Psoas muscle (tissue), 8 donors: ENCODE measurements around the gene CHST11. TPM values are rescaled to one million over a fixed set of nuclear protein-coding genes. Genes with fewer than 3 reads are reported as not detected.
"Not testable (repeated sequence)": the region's sequence is repeated elsewhere in the genome, so short reads cannot be mapped to it uniquely, and the experiment has no call there.

Experiments used
- ATAC-seq, 4 donors: fragments of 200-7000 bp; cut with Tn5 transposase; one replicate each; pipeline ENCODE4 v1.9.1; 2020; ENCODE audit warnings: moderate library complexity in 3 of 4, mild to moderate bottlenecking in 2 of 4
- DNase-seq, 2 donors: peaks; one replicate each; pipeline ENCODE4 v3.0.0-alpha.2; 2020
- H3K27ac ChIP-seq: fragments of 200-600 bp; one replicate; pipeline ENCODE4 v1.8.0; 2022
- H3K27me3 ChIP-seq, 3 donors: fragments of 200-600 bp in 1 of 3; one replicate each; pipeline versions ENCODE4 v1.6.1 to v1.8.0; 2013 to 2022; ENCODE audit warnings: low read length in 2 of 3, mild to moderate bottlenecking in 2 of 3, moderate library complexity in 1 of 3; ENCODE audit not compliant: insufficient read depth in 3 of 3
- H3K36me3 ChIP-seq, 2 donors: fragments of 200-600 bp in 1 of 2; one replicate each; pipeline versions ENCODE4 v1.6.1 to v1.8.0; 2013 to 2022; ENCODE audit warnings: low read depth in 1 of 2, mild to moderate bottlenecking in 1 of 2, moderate library complexity in 1 of 2; ENCODE audit not compliant: insufficient read depth in 1 of 2
- H3K4me1 ChIP-seq: fragments of 200-600 bp; one replicate; pipeline ENCODE4 v1.8.0; 2022
- H3K4me3 ChIP-seq: fragments of 200-600 bp; one replicate; pipeline ENCODE4 v1.8.0; 2022; ENCODE audit warnings: mild to moderate bottlenecking
- H3K9me3 ChIP-seq: fragments of 200-600 bp; one replicate; pipeline ENCODE4 v1.8.0; 2022
- CTCF ChIP-seq: fragments of 200-600 bp; IDR thresholded peaks from one replicate; pipeline ENCODE4 v1.8.0; 2022; ENCODE audit warnings: antibody characterized with exemption
- WGBS, 3 donors: extraction: QIAGEN DNeasy Blood & Tissue Kit; methylation state at CpG; one replicate each; pipeline versions ENCODE4 v1.1.6 to v1.1.7; 2013; 5-methylcytosine and 5-hydroxymethylcytosine counted together
- intact Hi-C, 2 donors: fragments of 100-400 bp; cut with DNase I; formaldehyde crosslinking; loops; one replicate each; pipeline versions ENCODE4 v1.11.0 to v1.14.2; 2022
- polyA plus RNA-seq, 3 donors: library from polyadenylated mRNA; stranded (reverse); fragments of 200-250 nt; gene quantifications; one replicate each; pipeline ENCODE4 v1.2.3, GENCODE V29; 2013
- total RNA-seq, 4 donors: library from RNA; stranded (reverse); fragmentation: NEBNext Ultra II Directional in 2 of 4; extraction: Animal tissue kit (Norgen Biotek cat#: 25700) in 2 of 4; gene quantifications; one replicate each; pipeline versions ENCODE4 v1.2.1 to v1.2.4, GENCODE V29; 2021 to 2023
- donor health status: healthy with polysubstance abuse.
- donor health status: DM: no; HTN: no; CAD: no; lungs with moderate emphysema.
- donor health status: Bipolar disorder and iron deficiency.
- donor health status: healthy.
- donor health status: DM: yes; HTN: yes; CAD: no.
- donor health status: DM: no; HTN: no; CAD: no.
- donor health status: DM: no; HTN: no; CAD: no.
- donor health status: DM: yes; HTN: yes; CAD: no.

CHST11 gene
- total and polyA plus RNA-seq, 7 donors = 0.52 to 1.6 (median 1.0) TPM

GRCh38 chr12:104568935-104569334 lies 112.2 kb downstream of the CHST11 start:
- no peaks in the 10 kb centered on the region for H3K27me3 ChIP-seq
- DNase-seq (no peak), ATAC-seq (no peak)
- no peaks in the 10 kb centered on the region for H3K36me3 ChIP-seq
- H3K4me1 ChIP-seq = no peaks in the 10 kb centered on the region
- H3K27ac ChIP-seq = no peak overlapping the region
- TF ChIP-seq CTCF = no peak
- intact Hi-C loops = no loop called here
- H3K9me3 ChIP-seq = no peaks in the 10 kb centered on the region
- 79 to 89% (median 85%) methylated on average over 4 of the region's 4 CpGs for WGBS, 3 donors
- H3K4me3 ChIP-seq = no peak overlapping the region

GRCh38 chr12:104569346-104570173 lies 112.8 kb downstream of the CHST11 start:
- Histone ChIP-seq H3K27me3 (no peaks in the 10 kb centered on the region), H3K9me3 (no peaks in the 10 kb centered on the region), H3K4me1 (no peaks in the 10 kb centered on the region), H3K27ac (no peak overlapping the region), H3K36me3 (no peaks in the 10 kb centered on the region), H3K4me3 (no peak overlapping the region)
- TF ChIP-seq CTCF = no peak
- intact Hi-C loops = no loop called here
- ATAC-seq (no peak), DNase-seq (no peak)
- WGBS, 3 donors = 62 to 77% (median 69%) methylated on average over 8 of the region's 8 CpGs

- no peaks in the 10 kb centered on the region for H3K9me3 ChIP-seq
- no peaks in the 10 kb centered on the region for H3K4me1 ChIP-seq
- no peak overlapping the region for H3K4me3 ChIP-seq
- DNase-seq (no peak), ATAC-seq (no peak)
- WGBS, 3 donors = 74 to 76% (median 76%) methylated on average over 12 of the region's 12 CpGs
- no peaks in the 10 kb centered on the region for H3K27me3 ChIP-seq
- TF ChIP-seq CTCF = no peak
- intact Hi-C loops = no loop called here
- no peak overlapping the region for H3K27ac ChIP-seq
- H3K36me3 ChIP-seq = no peaks in the 10 kb centered on the region
Measured at GRCh38 chr12:104570174-104570907, 113.6 kb downstream of the CHST11 start.

- ATAC-seq = no peak
- no peak overlapping the region for H3K27ac ChIP-seq
- 89 to 97% (median 89%) methylated on average over 8 of the region's 8 CpGs for WGBS, 3 donors
- DNase-seq = no peak
- H3K9me3 ChIP-seq = no peaks in the 10 kb centered on the region
- no peaks in the 10 kb centered on the region for H3K36me3 ChIP-seq
- no peak for TF ChIP-seq CTCF
- H3K27me3 ChIP-seq = no peaks in the 10 kb centered on the region
- H3K4me3 ChIP-seq = no peak overlapping the region
- intact Hi-C loops = no loop called here
- no peaks in the 10 kb centered on the region for H3K4me1 ChIP-seq
Measured at GRCh38 chr12:104571328-104571727, 114.6 kb downstream of the CHST11 start.

- H3K36me3 ChIP-seq, ATAC-seq, H3K27ac ChIP-seq, DNase-seq, H3K4me3 ChIP-seq, H3K9me3 ChIP-seq, H3K27me3 ChIP-seq, H3K4me1 ChIP-seq, intact Hi-C loops: not testable (repeated sequence)
- 93 to 100% (median 97%) methylated on average over 1 of the region's 3 CpGs for WGBS, 3 donors
Measured at GRCh38 chr12:104574353-104574752, 117.6 kb downstream of the CHST11 start.

- H3K4me1 ChIP-seq, H3K27ac ChIP-seq, intact Hi-C loops, ATAC-seq, H3K9me3 ChIP-seq, H3K36me3 ChIP-seq, H3K4me3 ChIP-seq, DNase-seq, H3K27me3 ChIP-seq: not testable (repeated sequence)
- 92 to 97% (median 95%) methylated on average over 6 of the region's 6 CpGs for WGBS, 3 donors
Measured at GRCh38 chr12:104574758-104575157, 118.0 kb downstream of the CHST11 start.
